Prostate gland (tissue), 2 donors: ENCODE data around the gene GALNTL6. TPM values are rescaled to one million over a fixed set of nuclear protein-coding genes. Genes with fewer than 3 reads are reported as not detected.

Experiments used
- DNase-seq: peaks from one replicate; pipeline ENCODE4 v3.0.0-alpha.2; 2019; ENCODE audit warnings: low spot score
- H3K27ac ChIP-seq, 2 donors: fragments of 200-600 bp; sonication (generic); 2 replicates each; pipeline ENCODE4 v1.5.1; 2017 to 2019
- H3K27me3 ChIP-seq: fragments of 200-600 bp; sonication (generic); replicated peaks from 2 replicates; pipeline ENCODE4 v1.5.1; 2019; ENCODE audit not compliant: insufficient read depth
- H3K36me3 ChIP-seq, 2 donors: fragments of 200-600 bp; sonication (generic); 1 replicate in 1 of 2; 2 replicates in 1 of 2; pipeline versions ENCODE4 v1.5.1 to v1.8.1; 2017 to 2019
- H3K4me1 ChIP-seq: fragments of 200-600 bp; sonication (generic); replicated peaks from 2 replicates; pipeline ENCODE4 v1.5.1; 2019
- H3K4me3 ChIP-seq, 2 donors: fragments of 200-600 bp; sonication (generic); 2 replicates each; pipeline ENCODE4 v1.5.1; 2017 to 2019
- H3K9me3 ChIP-seq: fragments of 200-600 bp; sonication (generic); 2 replicates; pipeline ENCODE4 v1.5.1; 2017
- POLR2A ChIP-seq: fragments of 450-650 bp; IDR thresholded peaks from one replicate; pipeline ENCODE4 v1.6.1; 2016; ENCODE audit warnings: antibody characterized with exemption, mild to moderate bottlenecking
- POLR2AphosphoS5 ChIP-seq: sonication (generic); formaldehyde crosslinking; IDR thresholded peaks from one replicate; pipeline ENCODE4 v1.6.1; 2017; ENCODE audit warnings: antibody characterized with exemption
- WGBS: methylation state at CpG from one replicate; pipeline ENCODE4 v1.1.5; 2018; 5-methylcytosine and 5-hydroxymethylcytosine counted together
- intact Hi-C: fragments of 100-400 bp; cut with DNase I; formaldehyde crosslinking; loops from one replicate; pipeline ENCODE4 v1.14.2; 2022
- total RNA-seq, 2 donors: library from RNA; depleted of rRNA; stranded (reverse); fragments of >200 nt; gene quantifications; one replicate each; pipeline ENCODE4 v1.1.0, GENCODE V29; 2016
- TF ChIP-seq, protein P1 (sequence below), 4 experiments: fragments of 200-600 bp in 2 of 4; fragments of 450-650 bp in 2 of 4; sonication (generic) in 2 of 4; IDR thresholded peaks; 1 replicate in 3 of 4; 2 replicates in 1 of 4; pipeline ENCODE4 v1.5.1; 2016 to 2019; ENCODE audit warnings: antibody characterized with exemption in 4 of 4, mild to moderate bottlenecking in 2 of 4, moderate library complexity in 2 of 4

GALNTL6 gene
- total RNA-seq, 2 donors from 2014 or later = 0.23 to 0.85 TPM

DNA sequence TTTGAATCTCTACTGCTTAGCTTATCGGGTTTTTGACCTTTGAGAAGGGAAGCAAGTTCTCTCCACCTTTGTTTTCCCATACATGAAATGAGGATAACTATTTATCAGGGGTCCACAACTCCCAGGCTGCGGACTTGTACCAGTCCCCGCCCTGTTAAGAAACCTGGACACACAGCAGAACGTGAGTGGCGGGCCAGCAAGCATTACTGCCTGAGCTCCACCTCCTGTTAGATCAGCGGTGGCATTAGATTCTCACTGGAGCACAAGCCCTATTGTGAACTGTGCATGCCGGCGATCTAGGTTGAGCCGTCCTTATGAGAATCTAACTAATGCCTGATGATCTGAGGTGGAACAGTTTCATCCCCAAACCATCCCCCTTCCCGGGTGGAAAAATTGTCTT is 579.5 kb downstream of the GALNTL6 start:
- Histone ChIP-seq H3K4me3 (no peak overlapping the region), H3K27ac (no peak overlapping the region), H3K9me3 (no peaks in the 10 kb centered on the region), H3K4me1 (no peaks in the 10 kb centered on the region), H3K36me3 (no peaks in the 10 kb centered on the region), H3K27me3 (no peaks in the 10 kb centered on the region)
- DNase-seq = no peak
- intact Hi-C loops = no loop called here
- 92% methylated on average over 10 of the region's 10 CpGs for WGBS
- TF ChIP-seq, protein P1, sequence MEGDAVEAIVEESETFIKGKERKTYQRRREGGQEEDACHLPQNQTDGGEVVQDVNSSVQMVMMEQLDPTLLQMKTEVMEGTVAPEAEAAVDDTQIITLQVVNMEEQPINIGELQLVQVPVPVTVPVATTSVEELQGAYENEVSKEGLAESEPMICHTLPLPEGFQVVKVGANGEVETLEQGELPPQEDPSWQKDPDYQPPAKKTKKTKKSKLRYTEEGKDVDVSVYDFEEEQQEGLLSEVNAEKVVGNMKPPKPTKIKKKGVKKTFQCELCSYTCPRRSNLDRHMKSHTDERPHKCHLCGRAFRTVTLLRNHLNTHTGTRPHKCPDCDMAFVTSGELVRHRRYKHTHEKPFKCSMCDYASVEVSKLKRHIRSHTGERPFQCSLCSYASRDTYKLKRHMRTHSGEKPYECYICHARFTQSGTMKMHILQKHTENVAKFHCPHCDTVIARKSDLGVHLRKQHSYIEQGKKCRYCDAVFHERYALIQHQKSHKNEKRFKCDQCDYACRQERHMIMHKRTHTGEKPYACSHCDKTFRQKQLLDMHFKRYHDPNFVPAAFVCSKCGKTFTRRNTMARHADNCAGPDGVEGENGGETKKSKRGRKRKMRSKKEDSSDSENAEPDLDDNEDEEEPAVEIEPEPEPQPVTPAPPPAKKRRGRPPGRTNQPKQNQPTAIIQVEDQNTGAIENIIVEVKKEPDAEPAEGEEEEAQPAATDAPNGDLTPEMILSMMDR (IDR thresholded peaks at IDR 0.05) = no peak
- no peak for TF ChIP-seq POLR2A
- TF ChIP-seq POLR2AphosphoS5 = no peak

DNA sequence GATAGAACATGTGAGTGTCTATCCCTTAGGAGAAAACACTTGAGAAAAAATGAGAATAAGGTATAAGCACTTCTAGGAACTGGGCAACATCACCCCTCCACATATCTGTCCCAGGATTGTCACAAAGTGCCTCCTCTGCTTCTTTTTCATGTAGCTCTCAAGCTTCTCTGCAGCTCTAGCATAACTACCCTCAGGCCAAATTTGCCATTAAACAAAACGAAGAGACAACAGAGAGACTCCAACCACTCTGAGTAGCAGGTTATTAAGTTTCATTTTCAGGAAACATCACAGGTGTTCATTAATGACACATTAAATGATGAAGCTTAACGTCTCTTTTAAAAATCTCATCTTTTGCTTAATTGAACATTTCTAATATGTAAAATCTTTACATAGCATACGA is 580.0 kb downstream of the GALNTL6 start:
- intact Hi-C loops = no loop called here
- WGBS = 55% methylated on average over 3 of the region's 3 CpGs
- no peaks in the 10 kb centered on the region for H3K27me3 ChIP-seq
- TF ChIP-seq POLR2AphosphoS5 (no peak), POLR2A (no peak)
- TF ChIP-seq, protein P1 (IDR thresholded peaks at IDR 0.05) = no peak
- no peaks in the 10 kb centered on the region for H3K36me3 ChIP-seq
- no peak overlapping the region for H3K4me3 ChIP-seq
- H3K27ac ChIP-seq = no peak overlapping the region
- no peak for DNase-seq
- H3K9me3 ChIP-seq = no peaks in the 10 kb centered on the region
- H3K4me1 ChIP-seq = no peaks in the 10 kb centered on the region

DNA sequence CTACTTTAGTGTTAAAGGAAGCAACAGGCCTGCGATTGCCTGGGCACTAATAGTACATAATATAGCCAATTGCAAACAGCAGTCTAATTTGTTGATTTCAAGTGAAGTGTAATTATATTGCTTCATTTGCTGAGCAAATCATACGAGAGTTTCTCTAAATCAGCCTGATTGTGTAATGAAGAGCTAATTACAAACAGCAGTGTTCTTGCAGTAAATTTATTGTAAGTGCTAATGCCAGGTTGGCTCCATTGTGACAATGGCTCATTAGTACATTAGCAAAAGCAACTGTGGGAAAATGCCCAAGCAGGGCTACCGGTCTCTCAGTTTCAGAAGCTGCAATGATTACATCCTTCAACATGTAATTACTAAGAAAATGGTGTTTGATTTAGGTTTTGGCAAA is 591.5 kb downstream of the GALNTL6 start:
- no peaks in the 10 kb centered on the region for H3K9me3 ChIP-seq
- no peak for DNase-seq
- H3K27me3 ChIP-seq = no peaks in the 10 kb centered on the region
- TF ChIP-seq, protein P1 (IDR thresholded peaks at IDR 0.05) = no peak
- no peaks in the 10 kb centered on the region for H3K4me1 ChIP-seq
- 71% methylated on average over 3 of the region's 3 CpGs for WGBS
- intact Hi-C loops = no loop called here
- no peak overlapping the region for H3K4me3 ChIP-seq
- no peak overlapping the region for H3K27ac ChIP-seq
- H3K36me3 ChIP-seq = no peaks in the 10 kb centered on the region

DNA sequence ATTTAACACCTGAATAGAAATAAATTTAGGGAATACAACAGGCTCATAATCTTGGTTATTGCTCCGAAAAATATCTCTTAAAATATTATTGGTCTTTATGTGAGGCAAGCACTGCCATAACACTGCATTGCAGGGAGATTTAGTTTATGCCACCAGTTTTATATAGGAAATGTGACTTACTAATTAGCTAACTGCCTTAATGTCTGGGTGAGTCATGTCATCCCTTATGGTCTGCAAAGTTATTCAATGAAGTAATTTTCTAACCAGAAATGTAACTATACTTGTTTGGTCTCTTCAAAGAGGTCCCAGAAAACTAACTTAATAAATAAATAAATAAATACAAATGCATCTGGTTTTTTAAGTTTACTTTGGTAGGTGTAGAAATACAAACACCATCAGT is 597.2 kb downstream of the GALNTL6 start:
- intact Hi-C loops = no loop called here
- 86% methylated on average over 1 of the region's 1 CpG for WGBS

DNA sequence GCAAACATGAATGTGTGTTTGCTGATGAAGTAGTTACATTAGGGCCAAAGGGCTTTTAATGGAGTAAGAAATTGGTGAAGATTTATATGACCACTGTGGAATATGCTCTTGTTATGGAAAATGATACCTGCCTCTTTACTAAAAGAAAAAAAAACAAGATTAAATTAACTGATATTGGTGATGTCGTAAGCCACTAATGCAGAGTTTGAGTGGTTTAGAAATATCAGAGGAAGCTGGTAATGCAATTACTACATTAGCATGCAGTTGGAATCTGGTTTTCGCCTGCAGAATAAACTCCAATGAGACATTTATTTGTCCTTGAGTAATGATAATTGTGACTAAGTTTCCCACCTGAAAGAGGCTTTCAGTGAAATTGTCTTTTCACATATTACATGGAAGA is 597.9 kb downstream of the GALNTL6 start:
- no peak overlapping the region for H3K27ac ChIP-seq
- TF ChIP-seq, protein P1 (IDR thresholded peaks at IDR 0.05) = no peak
- no peak for TF ChIP-seq POLR2A
- no peak overlapping the region for H3K4me3 ChIP-seq
- no peaks in the 10 kb centered on the region for H3K4me1 ChIP-seq
- no peak for DNase-seq
- no peaks in the 10 kb centered on the region for H3K27me3 ChIP-seq
- no peaks in the 10 kb centered on the region for H3K9me3 ChIP-seq
- intact Hi-C loops = no loop called here
- no peaks in the 10 kb centered on the region for H3K36me3 ChIP-seq
- WGBS = 50% methylated on average over 2 of the region's 2 CpGs

More for the DNA sequence above, 597.2 kb downstream of the GALNTL6 start:
- DNase-seq = no peak
- no peak for TF ChIP-seq POLR2A
- no peak for TF ChIP-seq POLR2AphosphoS5
- TF ChIP-seq, protein P1 (IDR thresholded peaks at IDR 0.05) = no peak
- no peak overlapping the region for H3K4me3 ChIP-seq
- no peaks in the 10 kb centered on the region for H3K4me1 ChIP-seq
- H3K27me3 ChIP-seq = no peaks in the 10 kb centered on the region
- no peak overlapping the region for H3K27ac ChIP-seq
- no peaks in the 10 kb centered on the region for H3K9me3 ChIP-seq
- H3K36me3 ChIP-seq = no peaks in the 10 kb centered on the region
